SJSA1 (cell line): ENCODE measurements around the gene PITPNC1. TPM values are rescaled to one million over a fixed set of nuclear protein-coding genes. Genes with fewer than 3 reads are reported as not detected.
"Not testable (repeated sequence)": the region's sequence is repeated elsewhere in the genome, so short reads cannot be mapped to it uniquely, and the experiment has no call there.

Source experiments
- DNase-seq, 2 experiments: peaks; one replicate each; pipeline ENCODE4 v3.0.0-alpha.2; 2015 to 2020; ENCODE audit warnings: low spot score in 2 of 2, low read depth in 1 of 2
- H3K27ac ChIP-seq: fragments of 250-450 bp; sonication (Bioruptor Pico); 2 replicates; pipeline ENCODE4 v1.5.1; 2020; ENCODE audit warnings: mild to moderate bottlenecking, moderate library complexity
- H3K27me3 ChIP-seq: fragments of 250-450 bp; sonication (Bioruptor Pico); replicated peaks from 2 replicates; pipeline ENCODE4 v1.5.1; 2020; ENCODE audit warnings: mild to moderate bottlenecking, moderate library complexity
- H3K36me3 ChIP-seq: fragments of 250-450 bp; sonication (Bioruptor Pico); 2 replicates; pipeline ENCODE4 v1.5.1; 2020; ENCODE audit warnings: mild to moderate bottlenecking
- H3K4me1 ChIP-seq: fragments of 250-450 bp; sonication (Bioruptor Pico); replicated peaks from 2 replicates; pipeline ENCODE4 v1.6.1; 2021; ENCODE audit warnings: mild to moderate bottlenecking
- H3K4me3 ChIP-seq: fragments of 250-450 bp; sonication (Bioruptor Pico); 2 replicates; pipeline ENCODE4 v1.5.1; 2020; ENCODE audit warnings: mild to moderate bottlenecking
- H3K9me3 ChIP-seq: fragments of 250-450 bp; sonication (Bioruptor Pico); replicated peaks from 2 replicates; pipeline ENCODE4 v1.5.1; 2020; ENCODE audit warnings: mild to moderate bottlenecking
- total RNA-seq: library from RNA; depleted of rRNA; stranded (reverse); fragments of >200 nt; shearing (Covaris generic); gene quantifications from 2 replicates; pipeline ENCODE4 v1.2.3, GENCODE V29; 2014

The PITPNC1 gene
- total RNA-seq, 1 experiment from 2014 or later: 9.1 TPM

DNA sequence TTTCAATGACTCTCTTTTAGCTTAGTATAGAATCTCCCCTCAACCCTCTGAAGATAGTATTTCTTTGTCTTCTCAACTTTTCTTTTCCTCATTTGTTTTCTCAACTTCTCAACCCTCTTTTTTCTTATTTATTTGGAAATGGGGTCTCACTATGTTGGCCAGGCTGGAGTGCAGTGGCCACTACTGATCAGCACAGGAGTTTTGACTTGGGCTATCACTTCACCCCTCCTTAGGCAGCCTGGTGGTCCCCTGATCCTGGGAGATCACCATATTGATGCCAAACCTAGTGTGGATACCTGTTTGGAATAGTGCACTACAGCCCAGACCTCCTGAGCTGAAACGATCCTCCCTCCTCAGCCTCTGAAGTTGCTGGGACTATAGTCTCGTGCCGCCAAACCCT is 79.8 kb downstream of the PITPNC1 start:
- DNase-seq: no peak
- H3K9me3 ChIP-seq: 0 out of 2 replicates have a peak, but pooled peaks cover 4% of the 10 kb centered on the region
- H3K36me3 ChIP-seq: no peaks in the 10 kb centered on the region
- 0 out of 2 replicates have a peak, but pooled peaks cover 8% of the 10 kb centered on the region for H3K4me1 ChIP-seq
- no peaks in the 10 kb centered on the region for H3K27me3 ChIP-seq
- no peak overlapping the region for H3K27ac ChIP-seq
- no peak overlapping the region for H3K4me3 ChIP-seq

GRCh38 chr17:67458203-67458602 is 81.1 kb downstream of the PITPNC1 start:
- H3K27me3 ChIP-seq: no peaks in the 10 kb centered on the region
- H3K4me1 ChIP-seq: 0 out of 2 replicates have a peak, but pooled peaks cover 8% of the 10 kb centered on the region
- no peaks in the 10 kb centered on the region for H3K36me3 ChIP-seq
- H3K27ac ChIP-seq: no peak overlapping the region
- no peak overlapping the region for H3K4me3 ChIP-seq
- DNase-seq: no peak
- H3K9me3 ChIP-seq: peaks cover 4% of the 10 kb centered on the region; the same call in 1 of the 2 replicates

DNA sequence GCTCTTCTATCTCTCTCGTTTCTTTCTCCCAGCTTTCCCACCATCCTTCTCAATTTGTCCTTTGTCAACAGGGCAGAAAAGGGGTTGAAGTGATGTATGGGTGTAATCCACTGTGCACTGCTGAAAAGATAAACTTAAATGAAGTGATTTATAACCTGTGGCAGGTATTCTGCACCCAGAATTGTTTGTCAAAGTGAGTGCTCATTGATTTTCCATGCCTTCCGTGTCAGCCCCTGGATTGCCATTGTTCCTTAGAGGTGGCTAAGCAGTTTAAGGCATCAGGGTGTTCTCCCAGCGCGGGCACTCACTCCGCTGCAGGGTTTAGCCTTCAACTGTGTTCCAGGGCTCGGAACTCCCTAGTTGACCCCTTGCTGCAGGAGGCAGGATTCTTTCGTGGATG is 82.9 kb downstream of the PITPNC1 start:
- Histone ChIP-seq H3K27ac (no peak overlapping the region), H3K27me3 (no peaks in the 10 kb centered on the region), H3K4me1 (0 out of 2 replicates have a peak, but pooled peaks cover 8% of the 10 kb centered on the region), H3K9me3 (peaks cover 4% of the 10 kb centered on the region; the same call in 1 of the 2 replicates), H3K36me3 (no peaks in the 10 kb centered on the region), H3K4me3 (no peak overlapping the region)
- DNase-seq: no peak

GRCh38 chr17:67461228-67461780 is 84.2 kb downstream of the PITPNC1 start:
- DNase-seq: peak in 1 of 2 experiments; percentile 37
- Histone ChIP-seq H3K27me3 (no peaks in the 10 kb centered on the region), H3K4me1 (0 out of 2 replicates have a peak, but pooled peaks cover 8% of the 10 kb centered on the region), H3K27ac (no peak overlapping the region), H3K36me3 (no peaks in the 10 kb centered on the region), H3K9me3 (peaks cover 4% of the 10 kb centered on the region; the same call in 1 of the 2 replicates), H3K4me3 (no peak overlapping the region)

GRCh38 chr17:67461876-67462275 is 84.8 kb downstream of the PITPNC1 start:
- H3K9me3 ChIP-seq: peaks cover 4% of the 10 kb centered on the region; the same call in 1 of the 2 replicates
- no peak overlapping the region for H3K27ac ChIP-seq
- no peaks in the 10 kb centered on the region for H3K27me3 ChIP-seq
- no peak overlapping the region for H3K4me3 ChIP-seq
- no peak for DNase-seq
- H3K36me3 ChIP-seq: no peaks in the 10 kb centered on the region
- H3K4me1 ChIP-seq: 0 out of 2 replicates have a peak, but pooled peaks cover 8% of the 10 kb centered on the region

GRCh38 chr17:67466251-67466796 is 89.2 kb downstream of the PITPNC1 start:
- Histone ChIP-seq H3K27me3 (no peaks in the 10 kb centered on the region), H3K4me3 (no peak overlapping the region), H3K9me3 (no peaks in the 10 kb centered on the region; the same call in 1 of the 2 replicates)

DNA sequence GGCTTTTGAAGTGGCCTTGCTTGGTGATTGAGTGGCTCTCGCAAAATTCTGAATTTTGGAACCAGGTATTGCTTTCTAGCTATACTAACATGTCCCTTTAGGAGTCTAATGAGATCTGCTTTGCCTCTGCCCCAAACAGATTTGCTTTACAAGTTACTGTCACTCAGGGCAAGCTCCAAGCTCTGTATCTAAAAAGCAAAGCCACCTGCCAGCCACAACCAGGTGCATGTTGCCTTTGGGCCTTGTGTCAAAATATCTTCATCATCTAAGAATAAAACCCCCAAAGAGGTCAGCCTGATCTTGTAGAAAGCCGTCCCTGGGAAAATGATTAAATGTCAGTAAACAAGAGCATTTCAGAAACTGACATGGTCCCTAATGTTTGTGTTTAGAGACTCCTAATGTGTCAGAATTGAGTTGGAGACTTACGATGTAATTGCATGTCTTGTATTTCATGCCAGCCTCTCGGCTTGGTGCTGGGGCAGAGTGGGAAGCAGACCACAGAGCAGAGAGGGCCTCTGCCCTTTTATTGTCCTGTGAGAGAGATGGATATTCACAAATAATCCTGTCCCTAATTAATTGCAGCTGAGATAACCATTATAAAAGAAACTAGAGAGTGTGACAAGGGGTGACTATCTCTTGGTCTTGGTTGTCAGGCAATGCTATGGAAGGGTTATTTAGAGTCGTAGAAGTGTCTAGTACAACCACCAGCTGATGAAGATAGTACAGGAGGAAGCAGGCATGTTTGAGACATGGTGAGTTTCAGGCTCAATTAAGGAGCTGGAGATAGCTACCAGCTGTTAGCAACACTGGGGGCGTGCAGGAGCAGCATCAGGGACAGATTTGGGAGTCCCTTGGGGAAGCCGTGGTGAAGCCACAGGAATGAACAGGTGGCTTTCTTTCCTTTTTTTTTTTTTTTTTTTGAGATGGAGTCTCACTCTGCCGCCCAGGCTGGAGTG is 90.7 kb downstream of the PITPNC1 start:
- no peak for DNase-seq
- Histone ChIP-seq H3K4me1 (no peaks in the 10 kb centered on the region), H3K4me3 (no peak overlapping the region), H3K9me3 (no peaks in the 10 kb centered on the region), H3K36me3 (0 out of 2 replicates have a peak, but pooled peaks cover 3% of the 10 kb centered on the region), H3K27me3 (no peaks in the 10 kb centered on the region), H3K27ac (no peak overlapping the region)

More at GRCh38 chr17:67466251-67466796, 89.2 kb downstream of the PITPNC1 start:
- Histone ChIP-seq H3K4me1 (0 out of 2 replicates have a peak, but pooled peaks cover 5% of the 10 kb centered on the region), H3K36me3 (0 out of 2 replicates have a peak, but pooled peaks cover 3% of the 10 kb centered on the region), H3K27ac (no peak overlapping the region)
- no peak for DNase-seq

DNA sequence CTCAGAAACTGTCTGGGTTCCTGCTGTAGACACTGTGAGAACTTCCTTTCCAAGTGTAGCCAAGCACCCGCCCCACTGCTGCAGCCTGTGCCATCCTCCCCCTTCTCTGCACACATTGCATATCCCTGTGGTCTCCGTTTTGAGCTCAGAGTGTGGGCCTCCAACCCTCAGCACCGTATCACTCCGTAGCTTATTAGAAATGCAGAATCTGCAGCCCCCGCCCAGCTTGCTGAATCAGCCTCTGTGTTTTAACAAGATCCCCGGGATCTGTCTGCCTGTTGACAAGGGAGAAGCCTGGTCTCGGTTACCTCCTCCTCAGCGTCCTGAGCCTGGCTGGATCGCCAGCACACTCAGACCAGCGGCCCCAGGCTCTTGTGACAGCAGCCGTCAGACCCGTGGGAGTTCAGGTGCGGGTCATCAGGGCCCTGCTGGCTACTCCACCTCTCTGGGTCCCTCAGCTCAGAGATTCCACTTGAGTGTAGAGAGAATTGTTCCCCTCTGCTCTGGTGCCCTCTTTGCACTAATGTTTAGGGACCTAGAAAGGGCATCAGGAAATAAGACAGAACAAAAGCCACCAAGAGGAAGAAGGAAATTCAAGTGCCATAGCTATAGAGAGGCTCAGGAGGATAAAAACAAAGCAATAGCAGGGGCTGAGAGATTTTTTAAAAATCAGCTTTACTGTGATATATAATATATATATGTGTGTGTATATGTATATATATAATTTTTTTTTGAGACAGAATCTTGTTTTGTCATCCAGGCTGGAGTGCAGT is 92.3 kb downstream of the PITPNC1 start:
- Histone ChIP-seq H3K27me3 (no peaks in the 10 kb centered on the region), H3K36me3 (0 out of 2 replicates have a peak, but pooled peaks cover 3% of the 10 kb centered on the region), H3K4me1 (0 out of 2 replicates have a peak, but pooled peaks cover 4% of the 10 kb centered on the region), H3K9me3 (no peaks in the 10 kb centered on the region), H3K27ac (no peak overlapping the region), H3K4me3 (no peak overlapping the region)
- no peak for DNase-seq

GRCh38 chr17:67470163-67470562 is 93.1 kb downstream of the PITPNC1 start:
- DNase-seq: no peak
- no peak overlapping the region for H3K4me3 ChIP-seq
- peaks cover 7% of the 10 kb centered on the region; the same call in 1 of the 2 replicates for H3K4me1 ChIP-seq
- no peaks in the 10 kb centered on the region for H3K9me3 ChIP-seq
- no peak overlapping the region for H3K27ac ChIP-seq
- H3K27me3 ChIP-seq: no peaks in the 10 kb centered on the region
- H3K36me3 ChIP-seq: 0 out of 2 replicates have a peak, but pooled peaks cover 3% of the 10 kb centered on the region

DNA sequence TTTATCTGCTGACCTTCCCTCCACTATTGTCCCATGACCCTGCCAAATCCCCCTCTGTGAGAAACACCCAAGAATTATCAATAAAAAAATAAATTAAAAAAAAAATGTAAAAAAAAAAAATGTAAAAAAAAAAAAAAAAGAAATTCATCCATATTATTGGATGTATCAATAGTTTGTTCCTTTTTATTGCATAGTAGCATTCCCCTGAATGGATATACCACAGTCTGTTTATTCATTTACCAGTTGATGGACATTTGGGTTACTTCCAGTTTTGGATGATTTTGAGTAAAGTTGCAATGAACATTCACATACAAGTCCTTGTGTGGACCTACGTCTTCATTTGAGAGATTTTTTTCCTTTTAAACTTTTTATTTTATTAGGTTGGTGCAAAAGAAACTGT is 94.0 kb downstream of the PITPNC1 start:
- Histone ChIP-seq H3K27ac (no peak overlapping the region), H3K27me3 (no peaks in the 10 kb centered on the region; the same call in 1 of the 2 replicates), H3K36me3 (0 out of 2 replicates have a peak, but pooled peaks cover 3% of the 10 kb centered on the region), H3K4me3 (no peak overlapping the region), H3K9me3 (no peaks in the 10 kb centered on the region), H3K4me1 (peaks cover 13% of the 10 kb centered on the region; the same call in 1 of the 2 replicates)
- no peak for DNase-seq

DNA sequence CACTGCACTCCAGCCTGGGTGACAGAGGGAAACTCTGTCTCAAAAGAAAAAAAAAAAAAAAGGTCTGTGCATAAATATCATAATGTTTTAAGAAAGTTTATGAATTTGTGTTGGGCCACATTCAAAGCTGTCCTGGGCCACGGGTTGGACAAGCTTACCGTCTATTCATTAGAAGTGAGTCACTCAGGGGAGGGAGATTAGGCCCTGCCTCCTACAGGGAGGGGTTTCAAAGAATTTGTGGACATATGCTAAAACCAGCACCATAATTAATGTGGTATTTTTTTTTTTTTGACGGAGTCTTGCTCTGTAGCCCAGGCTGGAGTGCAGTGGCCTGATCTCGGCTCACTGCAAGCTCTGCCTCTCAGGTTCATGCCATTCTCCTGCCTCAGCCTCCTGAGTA is 95.5 kb downstream of the PITPNC1 start:
- not testable (repeated sequence) for H3K27me3 ChIP-seq, H3K27ac ChIP-seq, H3K4me3 ChIP-seq, H3K9me3 ChIP-seq, H3K36me3 ChIP-seq, DNase-seq
- H3K4me1 ChIP-seq: peaks cover 15% of the 10 kb centered on the region

- no peaks in the 10 kb centered on the region for H3K9me3 ChIP-seq
- H3K27ac ChIP-seq: no peak overlapping the region
- H3K27me3 ChIP-seq: no peaks in the 10 kb centered on the region; the same call in 1 of the 2 replicates
- peak in 1 of 2 experiments; percentile 28 for DNase-seq
- H3K4me1 ChIP-seq: peaks cover 21% of the 10 kb centered on the region
- no peak overlapping the region for H3K4me3 ChIP-seq
- 0 out of 2 replicates have a peak, but pooled peaks cover 3% of the 10 kb centered on the region for H3K36me3 ChIP-seq
These were observed 97.1 kb downstream of the PITPNC1 start for GRCh38 chr17:67474081-67474661.
